NAMALWA (cell line): ENCODE results near the gene DCLK1.

Experiments
- DNase-seq: peaks from one replicate; pipeline ENCODE4 v3.0.0-alpha.2; 2015; ENCODE audit warnings: low spot score

Gene DCLK1

GRCh38 chr13:35744566-35745178 lies 386.5 kb downstream of the DCLK1 start:
- DNase-seq, result no peak

- no peak for DNase-seq
These were observed 387.0 kb downstream of the DCLK1 start for GRCh38 chr13:35744144-35744543.

- DNase-seq, result no peak
These were observed 388.0 kb downstream of the DCLK1 start for GRCh38 chr13:35743165-35743564.

- no peak for DNase-seq
These were observed 389.5 kb downstream of the DCLK1 start for GRCh38 chr13:35741657-35742056.

- no peak for DNase-seq
These were observed 394.3 kb downstream of the DCLK1 start for GRCh38 chr13:35736876-35737275.

GRCh38 chr13:35733827-35734226 lies 397.4 kb downstream of the DCLK1 start:
- no peak for DNase-seq

GRCh38 chr13:35732565-35732964 lies 398.6 kb downstream of the DCLK1 start:
- DNase-seq, result no peak

GRCh38 chr13:35731471-35731870 lies 399.7 kb downstream of the DCLK1 start:
- DNase-seq, result no peak

GRCh38 chr13:35729926-35730627 lies 401.1 kb downstream of the DCLK1 start:
- no peak for DNase-seq

- no peak for DNase-seq
These were observed 403.3 kb downstream of the DCLK1 start for GRCh38 chr13:35727881-35728280.

- DNase-seq, result no peak
These were observed 406.7 kb downstream of the DCLK1 start for GRCh38 chr13:35724446-35724845.

GRCh38 chr13:35723821-35724220 lies 407.4 kb downstream of the DCLK1 start:
- no peak for DNase-seq

GRCh38 chr13:35723053-35723461 lies 408.1 kb downstream of the DCLK1 start:
- no peak for DNase-seq

GRCh38 chr13:35722458-35723052 lies 408.6 kb downstream of the DCLK1 start:
- DNase-seq, result no peak

GRCh38 chr13:35720690-35721554 lies 410.3 kb downstream of the DCLK1 start:
- DNase-seq, result peak; percentile 55

GRCh38 chr13:35720290-35720689 lies 410.9 kb downstream of the DCLK1 start:
- DNase-seq, result no peak
